PC-3 (cell line): ENCODE measurements around the gene ENOPH1.

Experiments used
- CTCF ChIP-seq: fragments of 300-600 bp; sonication (generic); conservative IDR thresholded peaks from 2 replicates; pipeline ENCODE4 v1.5.1; 2017; ENCODE audit warnings: antibody characterized with exemption, low read depth, mild to moderate bottlenecking, low read length
- EZH2 ChIP-seq: fragments of 300-600 bp; sonication (generic); IDR thresholded peaks from one replicate; pipeline ENCODE4 v1.6.1; 2017; ENCODE audit warnings: antibody characterized with exemption, mild to moderate bottlenecking, low read length; ENCODE audit not compliant: unreplicated experiment

GRCh38 chr4:82489076-82489475, 58.7 kb downstream of the ENOPH1 start:
- no peak for TF ChIP-seq EZH2
- no peak for TF ChIP-seq CTCF
